ENCODE data around the gene MYO1H. TPM values are rescaled to one million over a fixed set of nuclear protein-coding genes. Genes with fewer than 3 reads are reported as not detected.

MYO1H gene
- total and polyA plus RNA-seq, 10 donors: 0.05 TPM; not detected in 9

DNA sequence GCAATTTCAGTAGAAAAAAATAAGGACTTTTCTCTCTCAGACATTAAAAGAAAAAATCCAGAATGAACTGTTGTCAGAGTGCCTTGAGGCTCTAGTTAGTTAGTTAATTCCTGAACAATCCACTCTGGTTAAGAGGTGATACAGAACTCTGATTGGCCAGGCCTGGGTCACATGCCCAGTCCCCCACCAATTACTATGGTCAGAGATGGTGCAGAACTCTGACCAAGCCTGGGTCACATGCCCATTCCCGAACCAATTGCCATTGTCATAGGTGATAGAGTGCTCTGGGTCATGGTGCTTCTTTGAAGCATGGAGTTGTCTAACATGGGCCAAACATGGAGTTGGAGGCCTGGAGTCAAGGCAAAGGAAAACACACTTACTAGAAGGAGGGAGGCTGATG, 11.1 kb upstream of the MYO1H start:
- WGBS, 5 donors: 76 to 93% (median 85%) methylated on average over 1 of the region's 1 CpG
- Histone ChIP-seq H3K27me3 (replicated peaks in 1 of 7) (peaks cover 0 to 9% (median 0%) of the 10 kb centered on the region in 7 donors), H3K27ac (no peak overlapping the region), H3K4me3 (no peak overlapping the region), H3K4me1 (no peaks in the 10 kb centered on the region), H3K9me3 (peaks cover 0 to 7% (median 0%) of the 10 kb centered on the region in 8 donors), H3K36me3 (no peaks in the 10 kb centered on the region)
- intact Hi-C loops (cut with DNase I; ENCODE audit: low total_unique reads): no loop called here
- TF ChIP-seq POLR2AphosphoS5 (IDR thresholded peaks at IDR 0.05) (no peak), CTCF (IDR thresholded peaks at IDR 0.05 in 8 of 11, conservative IDR thresholded peaks at IDR 0.05 in 3 of 11) (no peak), POLR2A (IDR thresholded peaks at IDR 0.05) (no peak)
- DNase-seq: no peak

- no peak overlapping the region for H3K27ac ChIP-seq
- no peaks in the 10 kb centered on the region for H3K36me3 ChIP-seq
- H3K27me3 ChIP-seq (replicated peaks in 1 of 7): peaks cover 0 to 21% (median 0%) of the 10 kb centered on the region in 7 donors
- H3K9me3 ChIP-seq: no peaks in the 10 kb centered on the region
- H3K4me3 ChIP-seq: no peak overlapping the region
- 43 to 74% (median 50%) methylated on average over 2 of the region's 2 CpGs for WGBS, 5 donors
- TF ChIP-seq POLR2A (IDR thresholded peaks at IDR 0.05) (no peak), CTCF (IDR thresholded peaks at IDR 0.05 in 8 of 11, conservative IDR thresholded peaks at IDR 0.05 in 3 of 11) (no peak), POLR2AphosphoS5 (IDR thresholded peaks at IDR 0.05) (no peak)
- no peak for DNase-seq
- intact Hi-C loops (cut with DNase I; ENCODE audit: low total_unique reads): no loop called here
- no peaks in the 10 kb centered on the region for H3K4me1 ChIP-seq
Measured at GRCh38 chr12:109343677-109344076, 4.0 kb upstream of the MYO1H start.

- no peaks in the 10 kb centered on the region for H3K36me3 ChIP-seq
- no peaks in the 10 kb centered on the region for H3K4me1 ChIP-seq
- intact Hi-C loops (cut with DNase I; ENCODE audit: low total_unique reads): no loop called here
- DNase-seq: no peak
- H3K4me3 ChIP-seq: no peak overlapping the region
- peaks cover 0 to 25% (median 0%) of the 10 kb centered on the region in 7 donors for H3K27me3 ChIP-seq (replicated peaks in 1 of 7)
- TF ChIP-seq POLR2AphosphoS5 (IDR thresholded peaks at IDR 0.05): no peak
- TF ChIP-seq CTCF (IDR thresholded peaks at IDR 0.05 in 8 of 11, conservative IDR thresholded peaks at IDR 0.05 in 3 of 11): no peak
- TF ChIP-seq POLR2A (IDR thresholded peaks at IDR 0.05): no peak
- H3K9me3 ChIP-seq: no peaks in the 10 kb centered on the region
- H3K27ac ChIP-seq: no peak overlapping the region
- 73 to 91% (median 80%) methylated on average over 2 of the region's 2 CpGs for WGBS, 5 donors
Measured at GRCh38 chr12:109345428-109345827, 2.3 kb upstream of the MYO1H start.

GRCh38 chr12:109346920-109347319, 780 bp upstream of the MYO1H start:
- Histone ChIP-seq H3K4me3 (no peak overlapping the region), H3K9me3 (no peaks in the 10 kb centered on the region), H3K4me1 (no peaks in the 10 kb centered on the region), H3K27me3 (replicated peaks in 1 of 7) (peaks cover 0 to 21% (median 0%) of the 10 kb centered on the region in 7 donors), H3K36me3 (no peaks in the 10 kb centered on the region), H3K27ac (no peak overlapping the region)
- TF ChIP-seq POLR2A (IDR thresholded peaks at IDR 0.05) (no peak), POLR2AphosphoS5 (IDR thresholded peaks at IDR 0.05) (no peak), CTCF (IDR thresholded peaks at IDR 0.05 in 8 of 11, conservative IDR thresholded peaks at IDR 0.05 in 3 of 11) (no peak)
- WGBS, 5 donors: 77 to 92% (median 87%) methylated on average over 3 of the region's 3 CpGs
- DNase-seq: no peak
- intact Hi-C loops (cut with DNase I; ENCODE audit: low total_unique reads): no loop called here

Measured in spleen (tissue), 11 donors.